Endothelial cell (in vitro differentiated cells): ENCODE measurements around the gene GFY. TPM values are rescaled to one million over a fixed set of nuclear protein-coding genes. Genes with fewer than 3 reads are reported as not detected.

Experiments used
- DNase-seq: peaks from one replicate; pipeline ENCODE4 v3.0.0; 2021; ENCODE audit warnings: low spot score
- H3K27ac Mint-ChIP-seq: one replicate; pipeline ENCODE4 v1.8.0; 2021; ENCODE audit warnings: mixed read lengths, inconsistent platforms; ENCODE audit not compliant: unreplicated experiment
- H3K27me3 Mint-ChIP-seq: one replicate; pipeline ENCODE4 v1.8.0; 2021; ENCODE audit warnings: mild to moderate bottlenecking, moderate library complexity, mixed read lengths, inconsistent platforms; ENCODE audit not compliant: unreplicated experiment
- H3K36me3 Mint-ChIP-seq: one replicate; pipeline ENCODE4 v1.8.0; 2021; ENCODE audit warnings: mild to moderate bottlenecking, low read depth, mixed read lengths, inconsistent platforms; ENCODE audit not compliant: unreplicated experiment
- H3K4me1 Mint-ChIP-seq: one replicate; pipeline ENCODE4 v1.8.0; 2021; ENCODE audit warnings: mild to moderate bottlenecking, mixed read lengths, inconsistent platforms; ENCODE audit not compliant: unreplicated experiment
- H3K4me3 Mint-ChIP-seq: one replicate; pipeline ENCODE4 v1.8.0; 2021; ENCODE audit warnings: mild to moderate bottlenecking, mixed read lengths, inconsistent platforms; ENCODE audit not compliant: unreplicated experiment
- H3K9me3 Mint-ChIP-seq: one replicate; pipeline ENCODE4 v1.8.0; 2021; ENCODE audit warnings: mixed read lengths, inconsistent platforms; ENCODE audit not compliant: unreplicated experiment
- total RNA-seq: library from RNA; stranded (reverse); fragmentation: NEBNext Ultra II Directional; extraction: Animal tissue kit (Norgen Biotek cat#: 25700); gene quantifications from one replicate; pipeline ENCODE4 v1.2.1, GENCODE V29; 2021; ENCODE audit not compliant: unreplicated experiment
- TF ChIP-seq, protein P1 (sequence below): fragments of 200-600 bp; sonication (generic); IDR thresholded peaks from one replicate; pipeline ENCODE4 v1.5.0; 2021; ENCODE audit warnings: antibody characterized with exemption; ENCODE audit not compliant: unreplicated experiment

GFY gene
- total RNA-seq, 1 donor from 2014 or later = not detected

DNA sequence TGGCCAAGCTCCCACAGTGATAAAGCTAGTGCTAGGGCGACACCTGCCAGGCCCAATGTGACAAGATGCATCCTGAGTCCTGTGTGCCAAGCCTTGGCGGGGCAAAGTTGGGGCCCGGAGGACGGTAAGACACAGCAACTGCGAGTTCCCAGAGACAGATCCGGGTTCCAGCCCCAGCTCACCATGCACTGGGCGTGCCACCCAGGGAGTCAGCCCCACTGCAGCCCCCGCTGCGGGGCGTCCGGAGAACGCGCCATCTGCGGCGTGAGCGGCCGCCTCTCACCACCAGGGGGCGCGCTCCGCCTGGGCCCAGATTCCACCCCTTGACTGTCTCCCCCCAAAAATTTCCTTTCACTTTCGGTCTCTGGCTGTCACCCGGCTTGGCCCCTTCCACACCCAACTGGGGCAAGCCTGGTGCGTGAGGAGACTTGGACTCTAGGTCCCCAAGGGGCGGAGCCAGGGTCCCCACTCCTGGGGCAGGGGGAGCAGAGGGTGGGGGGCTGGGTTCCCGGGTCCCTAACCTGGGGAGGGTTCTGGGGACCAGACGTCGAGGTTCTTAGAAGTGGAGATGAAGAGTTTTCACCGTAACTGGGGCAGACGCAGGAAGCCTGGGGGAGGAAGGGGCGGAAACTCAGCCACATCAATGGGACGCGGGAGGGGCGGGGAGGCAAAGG is 48.8 kb downstream of the GFY start, which contains the start of gene FLT3LG:
FLT3LG (plus strand) TSS at position 348 of the 674 bp plus-strand sequence. CDS start 425 bp downstream, outside the sequence.
- peaks cover 2% of the 10 kb centered on the region for H3K27me3 Mint-ChIP-seq
- peaks cover 5% of the 10 kb centered on the region for H3K4me1 Mint-ChIP-seq
- DNase-seq = peak; percentile 66
- H3K36me3 Mint-ChIP-seq = no peaks in the 10 kb centered on the region
- TF ChIP-seq, protein P1, sequence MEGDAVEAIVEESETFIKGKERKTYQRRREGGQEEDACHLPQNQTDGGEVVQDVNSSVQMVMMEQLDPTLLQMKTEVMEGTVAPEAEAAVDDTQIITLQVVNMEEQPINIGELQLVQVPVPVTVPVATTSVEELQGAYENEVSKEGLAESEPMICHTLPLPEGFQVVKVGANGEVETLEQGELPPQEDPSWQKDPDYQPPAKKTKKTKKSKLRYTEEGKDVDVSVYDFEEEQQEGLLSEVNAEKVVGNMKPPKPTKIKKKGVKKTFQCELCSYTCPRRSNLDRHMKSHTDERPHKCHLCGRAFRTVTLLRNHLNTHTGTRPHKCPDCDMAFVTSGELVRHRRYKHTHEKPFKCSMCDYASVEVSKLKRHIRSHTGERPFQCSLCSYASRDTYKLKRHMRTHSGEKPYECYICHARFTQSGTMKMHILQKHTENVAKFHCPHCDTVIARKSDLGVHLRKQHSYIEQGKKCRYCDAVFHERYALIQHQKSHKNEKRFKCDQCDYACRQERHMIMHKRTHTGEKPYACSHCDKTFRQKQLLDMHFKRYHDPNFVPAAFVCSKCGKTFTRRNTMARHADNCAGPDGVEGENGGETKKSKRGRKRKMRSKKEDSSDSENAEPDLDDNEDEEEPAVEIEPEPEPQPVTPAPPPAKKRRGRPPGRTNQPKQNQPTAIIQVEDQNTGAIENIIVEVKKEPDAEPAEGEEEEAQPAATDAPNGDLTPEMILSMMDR = peak; percentile 99
- H3K9me3 Mint-ChIP-seq = no peaks in the 10 kb centered on the region
- peak within 1 kb of the TSS; percentile 26 for H3K27ac Mint-ChIP-seq
- H3K4me3 Mint-ChIP-seq = no peak within 1 kb of the TSS

DNA sequence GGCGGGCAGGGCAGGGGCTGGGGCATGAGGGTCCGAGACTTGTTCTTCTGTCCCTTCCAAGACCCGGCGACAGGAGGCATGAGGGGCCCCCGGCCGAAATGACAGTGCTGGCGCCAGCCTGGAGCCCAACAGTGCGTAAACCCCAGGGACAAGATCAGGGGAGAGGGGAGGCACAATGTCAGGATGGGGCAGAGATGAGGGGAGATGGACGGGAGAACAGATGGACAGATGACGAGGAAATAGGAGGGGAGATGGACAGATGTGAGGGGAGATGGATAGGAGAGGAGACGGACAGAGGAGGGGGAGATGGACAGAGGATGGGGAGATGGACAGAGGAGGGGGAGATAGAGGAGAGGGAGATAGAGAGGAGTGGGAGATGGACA is 49.3 kb downstream of the GFY start:
- Mint-ChIP-seq H3K4me1 (peaks cover 5% of the 10 kb centered on the region), H3K27ac (no peak overlapping the region), H3K36me3 (no peaks in the 10 kb centered on the region), H3K9me3 (no peaks in the 10 kb centered on the region), H3K4me3 (no peak overlapping the region), H3K27me3 (peaks cover 2% of the 10 kb centered on the region)
- no peak for DNase-seq
- TF ChIP-seq, protein P1 = no peak

DNA sequence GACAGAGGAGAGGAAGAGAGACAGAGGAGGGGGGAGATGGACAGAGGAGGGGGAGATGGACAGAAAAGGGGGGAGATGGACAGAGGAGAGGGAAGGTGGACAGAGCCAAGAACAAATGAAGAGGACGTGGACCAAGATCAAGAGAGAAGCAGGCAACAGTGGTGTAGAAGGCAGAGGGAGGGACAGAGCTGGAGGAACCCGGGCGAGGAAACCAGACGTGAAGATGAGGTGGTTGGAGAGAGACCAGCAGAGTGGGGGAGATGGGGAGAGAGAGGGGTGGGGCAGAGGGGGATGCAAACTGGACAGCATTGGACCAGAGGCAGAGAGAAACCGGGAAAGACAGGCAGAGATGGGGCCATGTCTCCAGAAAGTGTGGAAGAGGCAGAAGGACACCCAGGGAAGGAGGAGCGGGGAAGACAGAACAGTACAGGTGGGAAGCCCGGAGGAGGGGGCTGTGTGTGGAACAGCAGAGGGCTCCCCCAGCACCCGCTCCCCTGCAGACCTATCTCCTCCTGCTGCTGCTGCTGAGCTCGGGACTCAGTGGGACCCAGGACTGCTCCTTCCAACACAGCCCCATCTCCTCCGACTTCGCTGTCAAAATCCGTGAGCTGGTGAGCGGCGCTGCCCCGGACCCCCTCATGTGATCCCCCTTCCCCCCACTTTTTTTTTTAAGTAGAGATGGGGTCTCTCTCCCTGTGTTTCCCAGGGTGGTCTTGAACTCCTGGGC is 50.2 kb downstream of the GFY start:
- Mint-ChIP-seq H3K36me3 (no peaks in the 10 kb centered on the region), H3K4me1 (peaks cover 5% of the 10 kb centered on the region), H3K27ac (no peak overlapping the region), H3K9me3 (no peaks in the 10 kb centered on the region), H3K27me3 (peaks cover 2% of the 10 kb centered on the region), H3K4me3 (no peak overlapping the region)
- TF ChIP-seq, protein P1 = no peak
- DNase-seq = no peak

DNA sequence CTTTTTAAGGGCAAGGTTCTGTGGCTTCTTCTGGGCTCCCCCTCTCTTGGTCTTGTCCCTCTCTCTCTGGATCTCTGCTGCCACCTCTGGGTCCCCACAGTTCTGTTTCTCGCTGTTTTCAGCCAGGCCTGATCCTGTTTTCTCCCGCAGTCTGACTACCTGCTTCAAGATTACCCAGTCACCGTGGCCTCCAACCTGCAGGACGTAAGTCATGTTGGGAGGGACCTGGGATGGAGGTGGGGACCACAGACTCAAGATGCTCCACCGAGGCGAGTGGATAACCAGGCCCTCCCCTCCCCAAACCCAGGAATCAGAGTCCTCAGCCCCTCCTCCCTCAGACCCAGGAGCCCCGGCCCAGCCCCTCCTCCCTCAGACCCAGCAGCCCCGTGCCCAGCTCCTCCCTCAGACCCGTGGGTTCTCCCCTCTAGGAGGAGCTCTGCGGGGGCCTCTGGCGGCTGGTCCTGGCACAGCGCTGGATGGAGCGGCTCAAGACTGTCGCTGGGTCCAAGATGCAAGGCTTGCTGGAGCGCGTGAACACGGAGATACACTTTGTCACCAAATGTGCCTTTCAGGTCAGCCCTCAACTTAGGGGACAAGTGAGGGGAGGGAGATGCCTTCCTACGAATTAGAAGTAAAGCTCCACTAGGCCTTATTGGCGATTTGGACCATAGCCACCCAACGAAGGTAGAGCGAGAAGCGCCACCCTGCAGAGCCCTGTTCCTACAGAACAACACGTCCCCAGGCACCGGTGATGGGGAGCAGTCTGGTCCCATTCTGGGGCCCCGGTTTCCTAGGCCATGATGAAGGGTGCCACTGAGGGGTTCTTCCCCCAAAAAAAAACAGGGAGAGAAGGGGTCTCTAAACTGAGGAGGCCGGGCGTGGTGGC is 51.0 kb downstream of the GFY start:
- H3K4me1 Mint-ChIP-seq = peaks cover 11% of the 10 kb centered on the region
- peaks cover 2% of the 10 kb centered on the region for H3K27me3 Mint-ChIP-seq
- H3K9me3 Mint-ChIP-seq = no peaks in the 10 kb centered on the region
- DNase-seq = peak; percentile 88
- TF ChIP-seq, protein P1 = peak; percentile 15
- H3K36me3 Mint-ChIP-seq = no peaks in the 10 kb centered on the region
- H3K4me3 Mint-ChIP-seq = no peak overlapping the region
- H3K27ac Mint-ChIP-seq = no peak overlapping the region

Other genes with a start within 250 kb of the GFY start
- gene SLC6A16, start 100.2 kb upstream of the GFY start, total RNA-seq = 4.0 TPM
- gene CD37, start 90.0 kb upstream of the GFY start, total RNA-seq = not detected
- gene TEAD2, start 63.0 kb upstream of the GFY start, total RNA-seq = 167 TPM
- gene DKKL1, start 61.5 kb upstream of the GFY start, total RNA-seq = 2.2 TPM
- gene KASH5, start 37.1 kb upstream of the GFY start, total RNA-seq = 0.26 TPM
- not detected for gene PTH2, start 1.9 kb upstream of the GFY start, total RNA-seq
- gene SLC17A7, start 16.1 kb downstream of the GFY start, total RNA-seq = 0.92 TPM
- gene PIH1D1, start 26.4 kb downstream of the GFY start, total RNA-seq = 78.8 TPM
- gene ALDH16A1, start 27.8 kb downstream of the GFY start, total RNA-seq = 49.6 TPM
- gene FLT3LG, start 48.8 kb downstream of the GFY start, total RNA-seq = 1.4 TPM
- gene RPL13A, start 62.2 kb downstream of the GFY start, total RNA-seq = 2,762 TPM
- 2,099 TPM for gene RPS11, start 71.0 kb downstream of the GFY start, total RNA-seq
- 127 TPM for gene FCGRT, start 87.3 kb downstream of the GFY start, total RNA-seq
- gene RCN3, start 102.6 kb downstream of the GFY start, total RNA-seq = 19.4 TPM
- 76.3 TPM for gene NOSIP, start 155.2 kb downstream of the GFY start, total RNA-seq
- 2.4 TPM for gene PRRG2, start 155.9 kb downstream of the GFY start, total RNA-seq
- gene PRR12, start 165.8 kb downstream of the GFY start, total RNA-seq = 38.8 TPM
- gene RRAS, start 214.8 kb downstream of the GFY start, total RNA-seq = 23.9 TPM
- gene SCAF1, start 216.8 kb downstream of the GFY start, total RNA-seq = 90.3 TPM
- 76.1 TPM for gene IRF3, start 240.5 kb downstream of the GFY start, total RNA-seq
- gene BCL2L12, start 240.5 kb downstream of the GFY start, total RNA-seq = 50.1 TPM